HEK293T (cell line): ENCODE measurements around the gene MTIF3.
"Not testable (repeated sequence)": the region's sequence is repeated elsewhere in the genome, so short reads cannot be mapped to it uniquely, and the experiment has no call there.

Source experiments
- CTCF ChIA-PET: fragments of 350-600 bp; formaldehyde crosslinking; extraction: SDS; loops from one replicate; lab custom pipeline; 2021; ENCODE audit warnings: antibody characterized with exemption, inconsistent platforms; lab: Yijun Ruan, JAX
- POLR2A ChIA-PET: fragments of 350-600 bp; formaldehyde crosslinking; extraction: SDS; loops from one replicate; lab custom pipeline; 2020; ENCODE audit warnings: antibody characterized with exemption, inconsistent platforms; lab: Yijun Ruan, JAX
- DNase-seq: peaks from one replicate; pipeline ENCODE4 v3.0.0; 2012; ENCODE audit warnings: mixed read lengths; ENCODE audit errors: extremely low spot score
- ARNT ChIP-seq: fragments of 450-650 bp; IDR thresholded peaks from 2 replicates; pipeline ENCODE4 v1.6.1; 2017; ENCODE audit warnings: mild to moderate bottlenecking
- BHLHE40 ChIP-seq: fragments of 450-650 bp; IDR thresholded peaks from 2 replicates; pipeline ENCODE4 v1.6.1; 2016; ENCODE audit warnings: mild to moderate bottlenecking, moderate library complexity, borderline replicate concordance
- CTBP1 ChIP-seq: fragments of 450-650 bp; IDR thresholded peaks from 2 replicates; pipeline ENCODE4 v1.6.1; 2016; ENCODE audit warnings: borderline replicate concordance
- ELF4 ChIP-seq: fragments of 450-650 bp; IDR thresholded peaks from 2 replicates; pipeline ENCODE4 v1.6.1; 2017; ENCODE audit warnings: antibody characterized with exemption
- FOXA1 ChIP-seq: fragments of 450-650 bp; IDR thresholded peaks from 2 replicates; pipeline ENCODE4 v1.6.1; 2016; ENCODE audit warnings: mild to moderate bottlenecking
- FOXK2 ChIP-seq: fragments of 450-650 bp; IDR thresholded peaks from 2 replicates; pipeline ENCODE4 v1.6.1; 2016; ENCODE audit warnings: mild to moderate bottlenecking
- FOXM1 ChIP-seq: fragments of 450-650 bp; IDR thresholded peaks from 2 replicates; pipeline ENCODE4 v1.6.1; 2017; ENCODE audit warnings: mild to moderate bottlenecking, borderline replicate concordance
- HDGF ChIP-seq: fragments of 450-650 bp; IDR thresholded peaks from 2 replicates; pipeline ENCODE4 v1.6.1; 2017; ENCODE audit warnings: antibody characterized with exemption, borderline replicate concordance
- L3MBTL2 ChIP-seq: fragments of 450-650 bp; conservative IDR thresholded peaks from 2 replicates; pipeline ENCODE4 v1.6.1; 2016; ENCODE audit warnings: mild to moderate bottlenecking
- LEF1 ChIP-seq: fragments of 450-650 bp; IDR thresholded peaks from 2 replicates; pipeline ENCODE4 v1.6.1; 2017; ENCODE audit warnings: mild to moderate bottlenecking, borderline replicate concordance
- NFRKB ChIP-seq: fragments of 450-650 bp; IDR thresholded peaks from 2 replicates; pipeline ENCODE4 v1.6.1; 2016; ENCODE audit warnings: mild to moderate bottlenecking, moderate library complexity
- SP1 ChIP-seq: fragments of 450-650 bp; IDR thresholded peaks from 2 replicates; pipeline ENCODE4 v1.6.1; 2017
- SUZ12 ChIP-seq: fragments of 450-650 bp; IDR thresholded peaks from 2 replicates; pipeline ENCODE4 v1.6.1; 2016; ENCODE audit warnings: mild to moderate bottlenecking
- TARDBP ChIP-seq: fragments of 450-650 bp; IDR thresholded peaks from 2 replicates; pipeline ENCODE4 v1.6.1; 2016
- ZNF384 ChIP-seq: fragments of 450-650 bp; IDR thresholded peaks from 2 replicates; pipeline ENCODE4 v1.6.1; 2016
- TF ChIP-seq, protein P1 (sequence below): fragments of 450-650 bp; IDR thresholded peaks from 2 replicates; pipeline ENCODE4 v1.6.1; 2016

Gene MTIF3

GRCh38 chr13:27403203-27403678 lies 47.1 kb downstream of the MTIF3 start:
- TF ChIP-seq HDGF (no peak), NFRKB (no peak), ELF4 (no peak), L3MBTL2 (no peak), TARDBP (no peak), SP1 (no peak), BHLHE40 (no peak), FOXK2 (no peak), FOXA1 (no peak), CTBP1 (no peak), FOXM1 (no peak)
- TF ChIP-seq, protein P1, sequence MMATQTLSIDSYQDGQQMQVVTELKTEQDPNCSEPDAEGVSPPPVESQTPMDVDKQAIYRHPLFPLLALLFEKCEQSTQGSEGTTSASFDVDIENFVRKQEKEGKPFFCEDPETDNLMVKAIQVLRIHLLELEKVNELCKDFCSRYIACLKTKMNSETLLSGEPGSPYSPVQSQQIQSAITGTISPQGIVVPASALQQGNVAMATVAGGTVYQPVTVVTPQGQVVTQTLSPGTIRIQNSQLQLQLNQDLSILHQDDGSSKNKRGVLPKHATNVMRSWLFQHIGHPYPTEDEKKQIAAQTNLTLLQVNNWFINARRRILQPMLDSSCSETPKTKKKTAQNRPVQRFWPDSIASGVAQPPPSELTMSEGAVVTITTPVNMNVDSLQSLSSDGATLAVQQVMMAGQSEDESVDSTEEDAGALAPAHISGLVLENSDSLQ = no peak
- ChIA-PET POLR2A (interaction anchor here (0.7 to 1.4 kb wide), 2 partner anchors 12 to 47 kb away, joined by 3 to 4 read pairs; no protein-coding TSS in a partner anchor), CTCF (no interaction called here)
- DNase-seq = no peak

DNA sequence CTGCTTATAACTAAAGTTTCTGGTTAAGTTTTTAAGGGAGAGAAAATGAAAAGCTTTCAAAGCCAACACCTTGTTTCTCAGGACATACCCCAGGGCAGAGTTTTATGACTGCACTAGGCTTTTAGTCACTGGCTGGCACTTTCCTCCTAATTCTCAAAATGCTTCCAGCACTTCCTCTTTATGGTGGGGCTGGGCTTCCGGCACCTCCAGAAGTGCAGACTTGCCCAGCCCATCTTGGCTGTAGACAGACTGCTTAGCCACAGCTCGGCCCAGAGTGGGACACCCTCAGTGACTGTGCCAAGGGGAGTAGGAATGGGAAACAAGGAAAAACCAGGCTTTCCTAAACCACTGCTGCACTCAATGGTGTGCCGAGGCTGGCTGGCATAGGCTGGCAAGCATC lies 49.2 kb downstream of the MTIF3 start:
- no peak for DNase-seq
- CTCF ChIA-PET = no interaction called here
- no peak for TF ChIP-seq FOXK2
- TF ChIP-seq, protein P1 = no peak
- TF ChIP-seq SUZ12 = no peak
- TF ChIP-seq ZNF384 = no peak
- TF ChIP-seq HDGF = no peak
- no peak for TF ChIP-seq ELF4
- TF ChIP-seq CTBP1 = no peak
- no peak for TF ChIP-seq L3MBTL2
- TF ChIP-seq LEF1 = no peak
- no peak for TF ChIP-seq TARDBP
- TF ChIP-seq SP1 = no peak
- POLR2A ChIA-PET = no interaction called here

- CTCF ChIA-PET, POLR2A ChIA-PET, DNase-seq: not testable (repeated sequence)
Observed at GRCh38 chr13:27400405-27400804, 50.0 kb downstream of the MTIF3 start.

DNA sequence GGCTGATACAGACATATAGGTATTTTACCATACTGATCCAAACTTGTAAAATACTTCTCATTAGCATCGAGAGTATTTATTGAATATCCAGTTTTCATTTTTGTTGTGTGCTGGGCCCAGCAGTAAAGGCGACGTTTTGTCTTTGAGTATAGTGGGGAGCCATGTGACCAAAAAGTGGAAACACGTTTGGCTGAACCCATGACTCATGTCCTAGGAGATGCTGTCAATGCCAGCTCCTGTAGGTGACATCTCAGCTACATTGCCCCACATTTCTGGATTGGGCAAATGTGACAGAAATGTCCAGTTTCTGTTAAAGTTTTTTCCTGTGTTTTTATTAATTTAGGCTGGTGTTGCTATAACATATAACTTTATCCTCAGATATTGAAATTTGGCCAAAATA lies 52.0 kb downstream of the MTIF3 start:
- DNase-seq = no peak
- CTCF ChIA-PET = no interaction called here
- POLR2A ChIA-PET = no interaction called here
- no peak for TF ChIP-seq BHLHE40
- no peak for TF ChIP-seq FOXA1
- TF ChIP-seq FOXM1 = no peak
- no peak for TF ChIP-seq ZNF384
- TF ChIP-seq NFRKB = no peak
- no peak for TF ChIP-seq SP1
- no peak for TF ChIP-seq FOXK2
- TF ChIP-seq, protein P1 = no peak
- TF ChIP-seq LEF1 = no peak
- TF ChIP-seq HDGF = no peak
- no peak for TF ChIP-seq ARNT
- TF ChIP-seq CTBP1 = no peak
- no peak for TF ChIP-seq L3MBTL2

- no peak for DNase-seq
- CTCF ChIA-PET = no interaction called here
- POLR2A ChIA-PET = no interaction called here
- TF ChIP-seq TARDBP (no peak), FOXA1 (no peak), FOXM1 (no peak), ELF4 (no peak)
Observed at GRCh38 chr13:27396252-27396846, 54.0 kb downstream of the MTIF3 start.

- POLR2A ChIA-PET = no interaction called here
- TF ChIP-seq TARDBP (no peak), FOXM1 (no peak), SP1 (no peak), CTBP1 (no peak), ELF4 (no peak), ARNT (no peak), NFRKB (no peak), HDGF (no peak), ZNF384 (no peak), BHLHE40 (no peak), L3MBTL2 (no peak), SUZ12 (no peak), FOXA1 (no peak), LEF1 (no peak), FOXK2 (no peak)
- TF ChIP-seq, protein P1 = no peak
- DNase-seq = no peak
Observed at GRCh38 chr13:27395007-27395510, 55.3 kb downstream of the MTIF3 start.

More at GRCh38 chr13:27395007-27395510, 55.3 kb downstream of the MTIF3 start:
- CTCF ChIA-PET = interaction anchor here (1.0 kb wide), 1 partner anchor 423 kb away, joined by 5 read pairs; no protein-coding TSS in a partner anchor
